BLaER1 treated with 17β-estradiol and CSF1 and Interleukin-3, amounts not matched to agents 10 nM and 100 nM (cell line): ENCODE measurements around the gene SPOCD1.

Source experiments
- H3K27ac ChIP-seq, 11 experiments: shearing (Covaris generic); formaldehyde crosslinking; 2 replicates each; pipeline ENCODE4 v1.8.1; 2022
- H3K27me3 ChIP-seq, 11 experiments: shearing (Covaris generic); formaldehyde crosslinking; 2 replicates each; pipeline ENCODE4 v1.8.1; 2022
- H3K36me3 ChIP-seq, 11 experiments: shearing (Covaris generic); formaldehyde crosslinking; 2 replicates each; pipeline ENCODE4 v1.8.1; 2022
- H3K4me1 ChIP-seq, 10 experiments: shearing (Covaris generic); formaldehyde crosslinking; 2 replicates each; pipeline ENCODE4 v1.8.1; 2022
- H3K4me2 ChIP-seq, 11 experiments: shearing (Covaris generic); formaldehyde crosslinking; 2 replicates each; pipeline ENCODE4 v1.8.1; 2022
- H3K4me3 ChIP-seq, 10 experiments: shearing (Covaris generic); formaldehyde crosslinking; 2 replicates each; pipeline ENCODE4 v1.8.1; 2022
- H3K9ac ChIP-seq, 11 experiments: shearing (Covaris generic); formaldehyde crosslinking; 2 replicates each; pipeline ENCODE4 v1.8.1; 2022
- H3K9me3 ChIP-seq, 11 experiments: shearing (Covaris generic); formaldehyde crosslinking; replicated peaks in 1 of 11; 2 replicates each; pipeline ENCODE4 v1.8.1; 2022
- H4K20me1 ChIP-seq, 11 experiments: shearing (Covaris generic); formaldehyde crosslinking; 2 replicates each; pipeline ENCODE4 v1.8.1; 2022
- Cebpa-rat ChIP-seq, 11 experiments: shearing (Covaris generic); IDR thresholded peaks; 2 replicates each; pipeline ENCODE4 v1.8.1; 2022

Gene SPOCD1

GRCh38 chr1:31763671-31764311 lies 52.0 kb downstream of the SPOCD1 start:
- TF ChIP-seq Cebpa-rat (IDR thresholded peaks at IDR 0.05): no peak
- H3K4me3 ChIP-seq: peak overlapping the region; percentile 51 to 78 (median 69)
- H3K27ac ChIP-seq: peak overlapping the region in 2 of 11 experiments; percentile 45; a peak in 2 of 22 replicates
- peaks cover 23 to 71% (median 57%) of the 10 kb centered on the region in 10 experiments for H3K4me1 ChIP-seq
- H3K9me3 ChIP-seq: no peaks in the 10 kb centered on the region
- peak overlapping the region; percentile 90 to 100 (median 99) for H3K4me2 ChIP-seq
- no peaks in the 10 kb centered on the region for H3K36me3 ChIP-seq
- peak overlapping the region; percentile 40 to 82 (median 68); a peak in 19 of 22 replicates for H3K9ac ChIP-seq
- H4K20me1 ChIP-seq: peaks cover 0 to 54% (median 12%) of the 10 kb centered on the region in 11 experiments; a peak in 11 of 22 replicates
- peaks cover 9 to 68% (median 30%) of the 10 kb centered on the region in 11 experiments; a peak in 18 of 22 replicates for H3K27me3 ChIP-seq

GRCh38 chr1:31762726-31763670 lies 52.8 kb downstream of the SPOCD1 start:
- no peaks in the 10 kb centered on the region for H3K36me3 ChIP-seq
- no peak overlapping the region; a peak in 1 of 22 replicates for H3K27ac ChIP-seq
- no peak for TF ChIP-seq Cebpa-rat (IDR thresholded peaks at IDR 0.05)
- H3K4me1 ChIP-seq: peaks cover 23 to 71% (median 57%) of the 10 kb centered on the region in 10 experiments
- H3K4me3 ChIP-seq: peak overlapping the region; percentile 51 to 78 (median 69)
- H3K4me2 ChIP-seq: peak overlapping the region; percentile 90 to 100 (median 99)
- H3K9me3 ChIP-seq: no peaks in the 10 kb centered on the region
- peaks cover 9 to 64% (median 28%) of the 10 kb centered on the region in 11 experiments; a peak in 18 of 22 replicates for H3K27me3 ChIP-seq
- peak overlapping the region in 10 of 11 experiments; percentile 56 to 82 (median 68); a peak in 18 of 22 replicates for H3K9ac ChIP-seq
- peaks cover 0 to 58% (median 12%) of the 10 kb centered on the region in 11 experiments; a peak in 11 of 22 replicates for H4K20me1 ChIP-seq

- peaks cover 9 to 58% (median 22%) of the 10 kb centered on the region in 11 experiments; a peak in 18 of 22 replicates for H3K27me3 ChIP-seq
- H4K20me1 ChIP-seq: peaks cover 0 to 52% (median 12%) of the 10 kb centered on the region in 11 experiments; a peak in 11 of 22 replicates
- no peak for TF ChIP-seq Cebpa-rat (IDR thresholded peaks at IDR 0.05)
- peak overlapping the region in 4 of 10 experiments; percentile 60 to 77 (median 71); a peak in 5 of 20 replicates for H3K4me3 ChIP-seq
- no peaks in the 10 kb centered on the region for H3K36me3 ChIP-seq
- H3K9me3 ChIP-seq: no peaks in the 10 kb centered on the region
- H3K27ac ChIP-seq: no peak overlapping the region
- 0 out of 22 replicates have a peak overlapping the region, but pooled peaks of 1 of the 11 experiments have one; percentile 51 for H3K9ac ChIP-seq
- H3K4me1 ChIP-seq: peaks cover 23 to 70% (median 57%) of the 10 kb centered on the region in 10 experiments
- H3K4me2 ChIP-seq: peak overlapping the region; percentile 90 to 100 (median 99); a peak in 21 of 22 replicates
Measured at GRCh38 chr1:31762323-31762722, 53.5 kb downstream of the SPOCD1 start.

- Histone ChIP-seq H3K9me3 (no peaks in the 10 kb centered on the region), H3K4me2 (peak overlapping the region; percentile 97 to 100 (median 99); a peak in 20 of 22 replicates), H3K36me3 (no peaks in the 10 kb centered on the region), H3K27ac (no peak overlapping the region), H3K4me3 (0 out of 20 replicates have a peak overlapping the region, but pooled peaks of 1 of the 10 experiments have one; percentile 65), H3K9ac (peak overlapping the region in 4 of 11 experiments; percentile 10 to 77 (median 62); a peak in 4 of 22 replicates), H4K20me1 (peaks cover 0 to 49% (median 12%) of the 10 kb centered on the region in 11 experiments; a peak in 11 of 22 replicates), H3K27me3 (peaks cover 9 to 54% (median 20%) of the 10 kb centered on the region in 11 experiments; a peak in 18 of 22 replicates), H3K4me1 (peaks cover 23 to 66% (median 57%) of the 10 kb centered on the region in 10 experiments)
- no peak for TF ChIP-seq Cebpa-rat (IDR thresholded peaks at IDR 0.05)
Measured at GRCh38 chr1:31761883-31762282, 53.9 kb downstream of the SPOCD1 start.

GRCh38 chr1:31760471-31761470 lies 55.1 kb downstream of the SPOCD1 start:
- Histone ChIP-seq H3K9ac (peak overlapping the region; percentile 40 to 80 (median 72); a peak in 21 of 22 replicates), H3K27me3 (peaks cover 9 to 45% (median 18%) of the 10 kb centered on the region in 11 experiments; a peak in 18 of 22 replicates), H3K27ac (peak overlapping the region in 7 of 11 experiments; percentile 25 to 63 (median 56); a peak in 14 of 22 replicates), H3K36me3 (no peaks in the 10 kb centered on the region), H3K4me2 (peak overlapping the region; percentile 94 to 99 (median 97)), H3K4me3 (peak overlapping the region; percentile 50 to 79 (median 66)), H3K4me1 (peaks cover 23 to 63% (median 52%) of the 10 kb centered on the region in 10 experiments), H3K9me3 (no peaks in the 10 kb centered on the region), H4K20me1 (peaks cover 0 to 56% (median 12%) of the 10 kb centered on the region in 11 experiments; a peak in 11 of 22 replicates)
- no peak for TF ChIP-seq Cebpa-rat (IDR thresholded peaks at IDR 0.05)

- peaks cover 32 to 63% (median 52%) of the 10 kb centered on the region in 10 experiments for H3K4me1 ChIP-seq
- H3K9ac ChIP-seq: no peak overlapping the region
- no peak overlapping the region for H3K27ac ChIP-seq
- peak overlapping the region in 9 of 11 experiments; percentile 94 to 99 (median 98); a peak in 14 of 22 replicates for H3K4me2 ChIP-seq
- H3K9me3 ChIP-seq: no peaks in the 10 kb centered on the region
- TF ChIP-seq Cebpa-rat (IDR thresholded peaks at IDR 0.05): no peak
- H4K20me1 ChIP-seq: peaks cover 0 to 46% (median 6%) of the 10 kb centered on the region in 11 experiments; a peak in 10 of 22 replicates
- no peaks in the 10 kb centered on the region for H3K36me3 ChIP-seq
- peaks cover 9 to 32% (median 14%) of the 10 kb centered on the region in 11 experiments; a peak in 18 of 22 replicates for H3K27me3 ChIP-seq
- no peak overlapping the region for H3K4me3 ChIP-seq
Measured at GRCh38 chr1:31759298-31760023, 56.4 kb downstream of the SPOCD1 start.

GRCh38 chr1:31758823-31759222 lies 57.0 kb downstream of the SPOCD1 start:
- Histone ChIP-seq H3K4me2 (no peak overlapping the region), H3K27ac (no peak overlapping the region)
- TF ChIP-seq Cebpa-rat (IDR thresholded peaks at IDR 0.05): no peak

More at GRCh38 chr1:31758823-31759222, 57.0 kb downstream of the SPOCD1 start:
- Histone ChIP-seq H4K20me1 (peaks cover 0 to 49% (median 5%) of the 10 kb centered on the region in 11 experiments; a peak in 8 of 22 replicates), H3K9ac (no peak overlapping the region), H3K4me3 (no peak overlapping the region), H3K4me1 (peaks cover 32 to 67% (median 56%) of the 10 kb centered on the region in 10 experiments), H3K9me3 (no peaks in the 10 kb centered on the region), H3K36me3 (no peaks in the 10 kb centered on the region), H3K27me3 (peaks cover 9 to 27% (median 11%) of the 10 kb centered on the region in 11 experiments; a peak in 18 of 22 replicates)
